ENCODE measurements around the gene GFAP. TPM values are rescaled to one million over a fixed set of nuclear protein-coding genes. Genes with fewer than 3 reads are reported as not detected.

The GFAP gene
- polyA plus RNA-seq, 3 donors: 0.03 to 0.33 (median 0.18) TPM

GRCh38 chr17:44881145-44881544, 34.2 kb downstream of the GFAP start:
- Histone ChIP-seq H3K9ac (ENCODE audit: insufficient read depth, low read length, poor library complexity, severe bottlenecking) (no peak overlapping the region), H3K36me3 (replicated peaks in 1 of 2; ENCODE audit: control insufficient read depth in 1 of 2, insufficient read depth in 2 of 2, low read length in 2 of 2) (peaks cover 92 to 100% of the 10 kb centered on the region in 2 donors), H3K4me3 (replicated peaks in 1 of 3; ENCODE audit: low read depth in 2 of 3, low read length in 3 of 3) (no peak overlapping the region), H3K27me3 (ENCODE audit: control insufficient read depth in 2 of 2, insufficient read depth in 2 of 2, low read length in 2 of 2) (no peaks in the 10 kb centered on the region), H3K27ac (ENCODE audit: low read depth in 1 of 2, low read length in 2 of 2) (no peak overlapping the region), H3K4me1 (ENCODE audit: control insufficient read depth in 1 of 2, insufficient read depth in 2 of 2, low read length in 2 of 2) (no peaks in the 10 kb centered on the region), H3K9me3 (replicated peaks in 1 of 2; ENCODE audit: control insufficient read depth in 1 of 2, insufficient read depth in 1 of 2, low read length in 2 of 2) (no peaks in the 10 kb centered on the region), H3K4me2 (replicated peaks; ENCODE audit: extremely low read depth, low read length, poor library complexity, severe bottlenecking) (no peak overlapping the region), H3K79me2 (ENCODE audit: insufficient read depth, low read length) (peaks cover 3% of the 10 kb centered on the region), H2AFZ (ENCODE audit: insufficient read depth, low read depth, low read length, poor library complexity, severe bottlenecking) (no peak overlapping the region), H4K20me1 (ENCODE audit: insufficient read depth, low read length) (peaks cover 25% of the 10 kb centered on the region)
- peaks cover 85 to 99% of the 10 kb centered on the region in 2 donors for H3K36me3 Mint-ChIP-seq
- no peaks in the 10 kb centered on the region for H3K4me1 Mint-ChIP-seq
- H3K27me3 Mint-ChIP-seq (ENCODE audit: low read depth in 3 of 3): no peaks in the 10 kb centered on the region
- TF ChIP-seq CTCF (IDR thresholded peaks at IDR 0.05): no peak
- no peaks in the 10 kb centered on the region for H3K9me3 Mint-ChIP-seq
- WGBS (ENCODE audit: insufficient coverage): no CpG with 5 or more reads among the region's 4 CpGs
- no peak overlapping the region for H3K4me3 Mint-ChIP-seq
- DNase-seq: no peak
- no peak overlapping the region for H3K27ac Mint-ChIP-seq
- intact Hi-C loops (cut with micrococcal nuclease): no loop called here

- Histone ChIP-seq H3K79me2 (ENCODE audit: insufficient read depth, low read length) (no peaks in the 10 kb centered on the region), H2AFZ (ENCODE audit: insufficient read depth, low read depth, low read length, poor library complexity, severe bottlenecking) (no peak overlapping the region), H3K4me3 (replicated peaks in 1 of 3; ENCODE audit: low read depth in 2 of 3, low read length in 3 of 3) (no peak overlapping the region), H3K36me3 (replicated peaks in 1 of 2; ENCODE audit: control insufficient read depth in 1 of 2, insufficient read depth in 2 of 2, low read length in 2 of 2) (peaks cover 89 to 97% of the 10 kb centered on the region in 2 donors), H3K27ac (ENCODE audit: low read depth in 1 of 2, low read length in 2 of 2) (no peak overlapping the region), H4K20me1 (ENCODE audit: insufficient read depth, low read length) (peaks cover 18% of the 10 kb centered on the region), H3K4me2 (replicated peaks; ENCODE audit: extremely low read depth, low read length, poor library complexity, severe bottlenecking) (no peak overlapping the region), H3K9ac (ENCODE audit: insufficient read depth, low read length, poor library complexity, severe bottlenecking) (no peak overlapping the region), H3K27me3 (ENCODE audit: control insufficient read depth in 2 of 2, insufficient read depth in 2 of 2, low read length in 2 of 2) (no peaks in the 10 kb centered on the region), H3K9me3 (replicated peaks in 1 of 2; ENCODE audit: control insufficient read depth in 1 of 2, insufficient read depth in 1 of 2, low read length in 2 of 2) (no peaks in the 10 kb centered on the region), H3K4me1 (ENCODE audit: control insufficient read depth in 1 of 2, insufficient read depth in 2 of 2, low read length in 2 of 2) (no peaks in the 10 kb centered on the region)
- Mint-ChIP-seq H3K27me3 (ENCODE audit: low read depth in 3 of 3) (no peaks in the 10 kb centered on the region), H3K27ac (no peak overlapping the region), H3K9me3 (no peaks in the 10 kb centered on the region), H3K4me1 (no peaks in the 10 kb centered on the region), H3K4me3 (no peak overlapping the region), H3K36me3 (peaks cover 84 to 99% of the 10 kb centered on the region in 2 donors)
- intact Hi-C loops (cut with micrococcal nuclease): no loop called here
- no peak for DNase-seq
- no peak for TF ChIP-seq CTCF (IDR thresholded peaks at IDR 0.05)
- WGBS (ENCODE audit: insufficient coverage): no CpG with 5 or more reads among the region's 2 CpGs
Observed at GRCh38 chr17:44880062-44880461, 35.2 kb downstream of the GFAP start.
